ENCODE measurements around the gene EPHA7.

- TF ChIP-seq TAF1 (IDR thresholded peaks at IDR 0.05; ENCODE audit: low read depth, low read length) (no peak), POLR2AphosphoS5 (IDR thresholded peaks at IDR 0.05; ENCODE audit: low read depth, low read length) (no peak)
Measured at GRCh38 chr6:93323630-93324029, 95.7 kb downstream of the EPHA7 start.

Measured in GM12891 (cell line).